Neural cell (in vitro differentiated cells): ENCODE data around the gene CLTC. TPM values are rescaled to one million over a fixed set of nuclear protein-coding genes. Genes with fewer than 3 reads are reported as not detected.

Experiments used
- H2AFZ ChIP-seq: fragments of 200-600, 300-800 bp; sonication (generic), shearing (Covaris generic); 2 replicates; pipeline ENCODE4 v1.6.0; 2014; ENCODE audit warnings: low read depth, mild to moderate bottlenecking, antibody characterized with exemption, low read length, moderate library complexity
- H3F3A ChIP-seq: fragments of 200-600 bp; shearing (Covaris generic); 2 replicates; pipeline ENCODE4 v1.6.1; 2016; ENCODE audit warnings: mild to moderate bottlenecking, moderate library complexity, mixed read lengths, antibody characterized with exemption, low read length; ENCODE audit not compliant: insufficient read depth, poor library complexity, severe bottlenecking
- H3K27ac ChIP-seq: fragments of 200-600, 300-800 bp; sonication (generic), shearing (Covaris generic); 2 replicates; pipeline ENCODE4 v1.5.1; 2014; ENCODE audit warnings: mild to moderate bottlenecking, low read length, moderate library complexity
- H3K27me3 ChIP-seq: fragments of 300-800, 200-600 bp; sonication (generic), shearing (Covaris generic); 2 replicates; pipeline ENCODE4 v1.6.0; 2014; ENCODE audit warnings: mild to moderate bottlenecking, low read depth, low read length, moderate library complexity; ENCODE audit not compliant: insufficient read depth
- H3K36me3 ChIP-seq: fragments of 300-800, 200-600 bp; sonication (generic), shearing (Covaris generic); 2 replicates; pipeline ENCODE4 v1.5.1; 2014; ENCODE audit warnings: mild to moderate bottlenecking, antibody characterized with exemption, low read length, moderate library complexity; ENCODE audit not compliant: insufficient read depth
- H3K4me2 ChIP-seq: fragments of 300-800, 200-600 bp; sonication (generic), shearing (Covaris generic); 2 replicates; pipeline ENCODE4 v1.6.0; 2014; ENCODE audit warnings: mild to moderate bottlenecking, low read length
- H3K4me3 ChIP-seq: fragments of 300-800, 200-600 bp; sonication (generic), shearing (Covaris generic); 2 replicates; pipeline ENCODE4 v1.5.1; 2014; ENCODE audit warnings: mild to moderate bottlenecking, low read length, moderate library complexity
- H3K79me2 ChIP-seq: fragments of 200-600 bp; shearing (Covaris generic); replicated peaks from 2 replicates; pipeline ENCODE4 v1.6.0; 2014; ENCODE audit warnings: mild to moderate bottlenecking, low read length, moderate library complexity; ENCODE audit not compliant: insufficient read depth
- H3K9ac ChIP-seq: fragments of 300-800, 200-600 bp; sonication (generic), shearing (Covaris generic); 2 replicates; pipeline ENCODE4 v1.6.1; 2016; ENCODE audit warnings: mild to moderate bottlenecking, low read length, mixed read lengths
- H3K9me2 ChIP-seq: fragments of 200-600 bp; shearing (Covaris generic); 2 replicates; pipeline ENCODE4 v1.6.1; 2016; ENCODE audit warnings: mild to moderate bottlenecking, low read length, mixed read lengths; ENCODE audit not compliant: insufficient read depth
- H3K9me3 ChIP-seq: fragments of 200-600, 300-800 bp; sonication (generic), shearing (Covaris generic); 2 replicates; pipeline ENCODE4 v1.6.1; 2016; ENCODE audit warnings: mild to moderate bottlenecking, mixed run types, low read length, moderate library complexity, mixed read lengths
- H4K20me1 ChIP-seq: fragments of 200-600 bp; shearing (Covaris generic); 2 replicates; pipeline ENCODE4 v1.6.1; 2016; ENCODE audit warnings: mild to moderate bottlenecking, mixed run types; ENCODE audit not compliant: insufficient read depth
- CTCF ChIP-seq: fragments of 450-650 bp; IDR thresholded peaks from 2 replicates; pipeline ENCODE4 v1.5.1; 2014; ENCODE audit warnings: antibody characterized with exemption, mild to moderate bottlenecking, moderate library complexity; ENCODE audit not compliant: poor library complexity, severe bottlenecking
- EP300 ChIP-seq: fragments of 450-650 bp; conservative IDR thresholded peaks from 2 replicates; pipeline ENCODE4 v1.6.1; 2014; ENCODE audit warnings: antibody characterized with exemption, mild to moderate bottlenecking, moderate library complexity; ENCODE audit not compliant: poor library complexity, severe bottlenecking
- EZH2 ChIP-seq: fragments of 200-600, 300-800 bp; shearing (Covaris generic), sonication (generic); IDR thresholded peaks from 2 replicates; pipeline ENCODE4 v1.6.1; 2014; ENCODE audit warnings: antibody characterized with exemption, low read length, borderline replicate concordance, mild to moderate bottlenecking; ENCODE audit not compliant: insufficient read depth, poor library complexity, severe bottlenecking
- MXI1 ChIP-seq: fragments of 450-650 bp; conservative IDR thresholded peaks from 2 replicates; pipeline ENCODE4 v1.6.1; 2014; ENCODE audit warnings: antibody characterized with exemption, mild to moderate bottlenecking; ENCODE audit not compliant: poor library complexity, severe bottlenecking
- POLR2AphosphoS5 ChIP-seq: IDR thresholded peaks from 2 replicates; pipeline ENCODE4 v1.6.1; 2012
- RAD21 ChIP-seq: fragments of 450-650 bp; conservative IDR thresholded peaks from 2 replicates; pipeline ENCODE4 v1.6.1; 2014; ENCODE audit warnings: antibody characterized with exemption, mild to moderate bottlenecking, moderate library complexity
- REST ChIP-seq: IDR thresholded peaks from 2 replicates; pipeline ENCODE4 v1.6.1; 2012; ENCODE audit warnings: borderline replicate concordance
- SMC3 ChIP-seq: fragments of 450-650 bp; conservative IDR thresholded peaks from 2 replicates; pipeline ENCODE4 v1.6.1; 2014; ENCODE audit warnings: antibody characterized with exemption, mild to moderate bottlenecking, moderate library complexity; ENCODE audit not compliant: poor library complexity
- TAF1 ChIP-seq: IDR thresholded peaks from 2 replicates; pipeline ENCODE4 v1.6.1; 2012; ENCODE audit warnings: low read depth
- polyA plus RNA-seq: library from polyadenylated mRNA; depleted of rRNA; stranded (reverse); fragments of >200 nt; gene quantifications from 2 replicates; pipeline ENCODE4 v1.2.3, GENCODE V29; 2014

The CLTC gene
- polyA plus RNA-seq, 1 donor from 2014 or later: 218 TPM

GRCh38 chr17:59634632-59635541 is 15.2 kb downstream of the CLTC start:
- Histone ChIP-seq H3K9me3 (no peaks in the 10 kb centered on the region), H3K27me3 (no peaks in the 10 kb centered on the region), H3K4me2 (no peak overlapping the region), H2AFZ (no peak overlapping the region), H3K4me3 (no peak overlapping the region), H3K9ac (no peak overlapping the region), H3F3A (no peaks in the 10 kb centered on the region), H3K79me2 (peaks cover 55% of the 10 kb centered on the region), H3K9me2 (no peaks in the 10 kb centered on the region), H4K20me1 (peaks cover 14% of the 10 kb centered on the region), H3K36me3 (no peaks in the 10 kb centered on the region), H3K27ac (no peak overlapping the region)
- TF ChIP-seq MXI1: no peak
- TF ChIP-seq EZH2: no peak
- no peak for TF ChIP-seq SMC3
- TF ChIP-seq CTCF: no peak
- TF ChIP-seq POLR2AphosphoS5: no peak
- TF ChIP-seq REST: no peak
- TF ChIP-seq EP300: no peak
- no peak for TF ChIP-seq RAD21
- TF ChIP-seq TAF1: no peak

- H3F3A ChIP-seq: no peaks in the 10 kb centered on the region
- H3K9ac ChIP-seq: no peak overlapping the region
- no peak overlapping the region for H3K4me2 ChIP-seq
- no peaks in the 10 kb centered on the region for H3K27me3 ChIP-seq
- H3K36me3 ChIP-seq: no peaks in the 10 kb centered on the region
- peaks cover 47% of the 10 kb centered on the region for H3K79me2 ChIP-seq
- H3K4me3 ChIP-seq: no peak overlapping the region
- no peak overlapping the region for H2AFZ ChIP-seq
- no peak for TF ChIP-seq EZH2
- no peak for TF ChIP-seq RAD21
- no peak for TF ChIP-seq REST
- no peak for TF ChIP-seq TAF1
- TF ChIP-seq CTCF: no peak
- no peak for TF ChIP-seq SMC3
- TF ChIP-seq MXI1: no peak
- no peak for TF ChIP-seq POLR2AphosphoS5
- no peak for TF ChIP-seq EP300
- no peaks in the 10 kb centered on the region for H3K9me3 ChIP-seq
- no peak overlapping the region for H3K27ac ChIP-seq
- H3K9me2 ChIP-seq: no peaks in the 10 kb centered on the region
- peaks cover 14% of the 10 kb centered on the region for H4K20me1 ChIP-seq
Observed at GRCh38 chr17:59637611-59638310, 18.1 kb downstream of the CLTC start.
